SIG-M5 treated with dmso at 0.1 percent for 504 hours (cell line): ENCODE results near the gene HSPA12B.

Experiments
- DNase-seq: peaks from one replicate; lab custom pipeline; 2025; ENCODE audit not compliant: unreplicated experiment; lab: John Stamatoyannopoulos, UW

The HSPA12B gene

GRCh38 chr20:3745686-3746173 lies 13.2 kb downstream of the HSPA12B start:
- no peak for DNase-seq

DNA sequence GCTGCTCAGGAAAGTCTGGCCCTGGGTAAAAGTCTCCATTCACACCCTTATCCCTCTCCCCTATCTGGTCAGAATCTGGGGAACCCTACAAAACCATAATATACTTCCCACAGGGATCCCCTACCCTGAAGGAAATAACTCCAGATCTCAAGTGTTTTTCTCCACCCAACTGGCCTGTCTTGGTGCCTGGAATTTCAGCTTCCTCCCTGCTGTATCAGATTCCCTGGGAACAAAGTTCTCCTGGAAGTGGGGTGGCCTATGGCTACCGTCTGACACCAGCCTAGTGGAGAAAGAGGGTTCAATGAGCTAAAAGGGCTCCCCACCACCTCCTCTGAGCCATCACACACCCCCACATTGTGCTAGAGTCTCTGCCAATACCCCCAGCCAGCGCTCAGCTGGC lies 15.0 kb downstream of the HSPA12B start:
- no peak for DNase-seq

GRCh38 chr20:3748073-3748472 lies 15.6 kb downstream of the HSPA12B start:
- DNase-seq: no peak

DNA sequence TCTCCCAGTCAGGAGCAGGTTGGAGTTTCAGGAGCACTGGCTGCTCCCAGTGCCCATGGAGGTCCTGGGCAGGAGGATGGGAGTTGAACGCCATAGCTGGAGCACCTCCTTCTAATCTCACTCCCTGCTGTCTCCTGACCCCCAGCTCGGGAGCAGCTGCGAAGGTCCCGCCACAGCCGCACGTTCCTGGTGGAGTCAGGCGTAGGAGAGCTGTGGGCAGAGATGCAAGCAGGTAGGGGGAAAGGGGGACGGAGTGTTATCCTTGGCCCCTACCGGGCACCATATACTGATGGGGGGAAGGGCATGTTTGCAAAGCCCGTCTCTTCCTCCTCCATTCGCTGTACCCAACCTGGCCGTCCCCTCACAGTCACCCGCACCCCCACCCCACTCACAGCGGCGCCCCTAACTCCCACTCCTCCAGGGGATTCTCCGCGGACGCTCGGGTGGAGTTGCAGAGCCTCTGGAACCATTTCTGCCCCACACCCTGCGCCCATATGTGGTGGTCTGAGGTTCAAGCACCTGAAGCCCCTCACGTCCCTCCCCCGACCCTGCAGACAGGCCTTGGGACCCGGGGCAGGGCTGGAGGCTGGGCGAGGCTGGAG lies 16.7 kb downstream of the HSPA12B start:
- DNase-seq: no peak

DNA sequence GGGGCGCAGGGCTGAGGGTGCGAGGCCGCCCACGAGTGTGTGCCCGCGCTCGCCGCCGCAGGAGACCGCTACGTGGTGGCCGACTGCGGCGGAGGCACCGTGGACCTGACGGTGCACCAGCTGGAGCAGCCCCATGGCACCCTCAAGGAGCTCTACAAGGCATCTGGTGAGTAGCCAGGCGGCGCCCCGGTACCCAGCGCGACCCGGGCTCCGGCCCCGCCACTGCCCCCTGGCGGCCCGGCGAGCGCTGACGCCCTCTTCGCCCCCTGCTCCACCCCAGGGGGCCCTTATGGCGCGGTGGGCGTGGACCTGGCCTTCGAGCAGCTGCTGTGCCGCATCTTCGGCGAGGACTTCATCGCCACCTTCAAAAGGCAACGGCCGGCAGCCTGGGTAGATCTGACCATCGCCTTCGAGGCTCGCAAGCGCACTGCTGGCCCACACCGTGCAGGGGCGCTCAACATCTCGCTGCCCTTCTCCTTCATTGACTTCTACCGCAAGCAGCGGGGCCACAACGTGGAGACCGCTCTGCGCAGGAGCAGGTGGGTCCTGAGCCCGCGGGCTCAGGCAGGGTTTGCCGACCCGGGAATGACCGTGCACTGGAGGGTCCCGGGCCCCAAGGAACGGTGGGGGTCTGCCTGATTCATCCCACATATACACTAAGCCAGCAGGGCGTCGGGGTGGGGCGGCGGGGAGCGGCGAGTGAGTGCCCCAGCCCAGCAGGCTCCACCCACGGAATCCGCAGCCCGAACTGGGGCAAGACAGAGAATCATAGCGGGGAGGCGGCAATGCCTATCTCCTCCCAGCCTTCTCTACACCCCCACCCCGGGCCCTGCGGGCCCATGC lies 17.4 kb downstream of the HSPA12B start:
- no peak for DNase-seq

- DNase-seq: no peak
Measured at GRCh38 chr20:3751305-3751674, 18.8 kb downstream of the HSPA12B start.

DNA sequence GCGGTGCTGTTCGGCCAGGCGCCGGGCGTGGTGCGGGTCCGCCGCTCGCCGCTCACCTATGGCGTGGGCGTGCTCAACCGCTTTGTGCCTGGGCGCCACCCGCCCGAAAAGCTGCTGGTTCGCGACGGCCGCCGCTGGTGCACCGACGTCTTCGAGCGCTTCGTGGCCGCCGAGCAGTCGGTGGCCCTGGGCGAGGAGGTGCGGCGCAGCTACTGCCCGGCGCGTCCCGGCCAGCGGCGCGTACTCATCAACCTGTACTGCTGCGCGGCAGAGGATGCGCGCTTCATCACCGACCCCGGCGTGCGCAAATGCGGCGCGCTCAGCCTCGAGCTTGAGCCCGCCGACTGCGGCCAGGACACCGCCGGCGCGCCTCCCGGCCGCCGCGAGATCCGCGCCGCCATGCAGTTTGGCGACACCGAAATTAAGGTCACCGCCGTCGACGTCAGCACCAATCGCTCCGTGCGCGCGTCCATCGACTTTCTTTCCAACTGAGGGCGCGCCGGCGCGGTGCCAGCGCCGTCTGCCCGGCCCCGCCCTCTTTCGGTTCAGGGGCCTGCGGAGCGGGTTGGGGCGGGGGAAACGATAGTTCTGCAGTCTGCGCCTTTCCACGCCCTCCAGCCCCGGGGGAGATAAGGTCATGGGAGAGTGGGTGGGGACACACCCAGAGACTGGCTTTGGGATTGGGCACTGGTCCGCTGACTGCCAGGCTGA lies 19.3 kb downstream of the HSPA12B start:
- no peak for DNase-seq

DNA sequence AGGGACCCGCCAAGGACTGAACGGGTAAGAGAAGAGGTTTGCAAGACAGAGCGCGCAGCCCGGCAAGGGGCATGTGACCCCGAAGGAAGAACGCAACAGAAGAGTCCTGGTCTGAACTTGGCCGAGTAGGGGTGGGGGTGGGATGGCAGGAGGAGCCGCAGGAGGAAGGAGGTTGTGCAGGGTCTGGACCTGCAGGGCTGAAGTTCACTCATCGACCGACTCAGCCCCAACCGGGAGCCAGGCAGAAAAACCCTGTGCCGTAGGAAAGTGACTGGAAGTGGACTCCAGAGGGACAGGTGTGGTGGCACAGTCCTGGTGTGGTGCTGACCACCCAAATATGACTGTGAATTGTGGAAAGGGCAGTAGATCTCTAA lies 19.9 kb downstream of the HSPA12B start:
- DNase-seq: no peak

GRCh38 chr20:3753098-3753497 lies 20.6 kb downstream of the HSPA12B start:
- peak; percentile 69 for DNase-seq

DNA sequence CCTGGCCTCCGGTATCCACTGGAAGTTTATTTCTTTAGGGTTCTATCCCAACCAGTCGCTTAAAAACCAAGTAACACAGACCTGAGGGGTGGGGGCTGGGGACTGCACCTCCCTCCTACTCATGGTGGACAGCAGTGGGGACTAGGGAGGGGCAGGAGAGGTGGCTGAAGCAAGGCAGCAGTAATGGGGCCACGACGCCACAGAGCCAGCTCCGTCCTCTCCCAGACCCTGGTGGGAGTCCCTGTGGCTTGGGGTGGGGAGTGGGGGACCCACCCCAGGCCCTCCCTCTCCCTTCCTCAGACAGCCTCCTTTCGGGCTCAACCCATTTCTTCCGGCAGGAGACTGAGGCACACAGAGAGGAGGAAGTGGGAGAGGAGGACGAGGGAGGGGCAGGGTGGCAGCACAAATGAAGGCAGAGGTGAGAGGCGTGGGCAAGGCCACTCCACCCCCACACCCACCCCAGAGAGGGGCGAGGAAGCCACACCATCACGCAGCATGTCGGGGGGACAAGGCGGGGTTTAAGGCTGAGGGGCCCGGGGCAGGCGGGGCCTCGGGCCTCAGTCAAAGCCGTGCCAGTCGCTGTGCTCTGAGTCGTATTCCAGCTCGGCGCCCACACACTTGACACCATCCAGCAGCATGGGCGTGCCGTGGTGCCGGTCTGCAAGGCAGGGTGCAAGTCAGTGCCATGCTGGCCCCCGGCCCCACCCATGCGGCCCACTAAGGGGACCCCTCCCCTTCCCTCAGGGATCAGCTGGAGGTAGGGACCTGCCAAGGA lies 21.2 kb downstream of the HSPA12B start:
- no peak for DNase-seq

DNA sequence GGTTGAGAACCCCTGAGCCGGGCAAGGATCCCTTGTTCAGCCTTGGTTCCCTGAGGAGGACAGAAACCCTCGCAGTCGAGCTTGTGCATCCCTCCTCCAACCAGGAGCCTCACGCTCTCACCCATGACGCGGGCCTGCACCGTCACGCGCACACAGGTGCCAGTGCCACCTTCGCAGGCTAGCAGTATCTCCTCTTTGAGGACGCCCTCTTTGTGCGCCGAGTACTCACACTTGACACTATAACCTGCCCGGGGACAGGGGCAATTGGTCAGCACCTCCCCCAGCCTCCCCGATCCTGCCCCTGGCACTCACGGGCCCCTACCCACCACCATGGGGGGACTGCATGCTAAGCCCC lies 21.8 kb downstream of the HSPA12B start:
- no peak for DNase-seq

DNA sequence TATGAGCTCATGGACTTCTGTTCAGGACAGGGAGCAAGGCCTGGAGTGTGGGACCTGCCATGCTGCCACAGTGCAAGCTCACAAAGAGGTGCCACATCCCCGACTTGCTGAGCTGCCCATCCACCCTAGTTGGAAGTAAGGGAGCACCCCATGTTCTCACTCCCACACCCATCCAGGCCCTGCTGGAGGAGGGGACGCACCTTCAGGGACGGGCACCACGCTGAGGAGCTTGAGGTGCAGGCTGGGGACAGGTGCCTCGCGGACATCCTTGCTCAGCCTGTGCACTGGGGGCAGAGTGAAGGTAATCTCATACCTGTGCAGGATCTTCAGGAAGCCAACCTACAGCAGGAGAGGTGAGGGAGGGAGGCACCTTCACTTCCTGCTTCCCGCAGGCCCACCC lies 22.8 kb downstream of the HSPA12B start:
- no peak for DNase-seq

DNA sequence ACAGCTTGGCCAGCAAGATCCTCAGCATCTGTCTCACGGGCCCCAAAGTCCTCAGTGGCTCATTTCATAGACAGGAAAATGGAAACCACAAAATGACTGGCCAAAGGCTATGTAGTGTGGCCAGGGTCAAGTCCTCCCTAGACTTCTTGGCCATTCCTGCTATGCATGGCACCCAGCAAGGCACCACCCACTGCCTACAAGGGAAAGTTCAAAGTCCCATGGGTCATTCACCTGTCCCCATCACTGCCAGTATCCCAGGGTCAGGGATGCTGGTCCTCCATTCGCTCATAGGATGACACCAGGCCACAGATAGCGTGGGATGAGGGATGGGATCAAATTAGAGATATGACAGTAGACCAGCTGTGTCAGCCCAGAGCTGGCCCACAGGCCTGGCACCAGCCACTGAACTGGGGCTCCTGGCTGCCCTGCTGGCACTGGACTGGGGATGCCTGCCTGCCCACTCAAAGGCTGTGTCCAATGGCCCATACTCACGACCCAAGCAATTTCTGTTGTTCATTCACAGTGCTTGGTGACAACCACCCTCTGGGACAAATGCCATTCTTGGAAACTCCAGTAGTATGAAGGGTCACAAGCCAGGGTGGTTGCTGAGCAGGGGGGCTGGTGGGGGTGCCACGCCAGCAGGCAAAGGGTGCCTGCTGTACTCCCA lies 23.5 kb downstream of the HSPA12B start:
- no peak for DNase-seq

GRCh38 chr20:3757268-3757667 lies 24.8 kb downstream of the HSPA12B start:
- peak; percentile 78 for DNase-seq

DNA sequence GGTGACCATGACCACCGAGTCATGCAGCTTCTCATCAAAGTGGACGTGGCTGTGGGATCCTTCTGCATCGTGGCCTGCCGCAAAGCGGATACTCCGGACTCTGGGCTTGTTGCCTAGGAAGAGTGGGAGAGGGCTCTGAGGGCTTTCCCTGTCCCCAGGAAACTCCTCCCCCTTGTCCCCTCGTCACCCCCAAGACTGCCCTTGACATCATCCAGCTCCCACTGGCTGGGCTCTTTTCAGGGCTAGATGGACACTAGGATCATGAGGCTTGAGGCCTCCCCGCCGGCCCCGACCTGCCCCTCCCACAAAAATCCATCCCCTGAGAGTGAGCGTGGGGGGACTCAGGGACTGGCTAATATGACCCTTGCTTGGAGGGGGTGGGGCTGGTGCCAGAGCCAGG lies 26.1 kb downstream of the HSPA12B start:
- no peak for DNase-seq

GRCh38 chr20:3759316-3759823 lies 26.9 kb downstream of the HSPA12B start:
- no peak for DNase-seq

DNA sequence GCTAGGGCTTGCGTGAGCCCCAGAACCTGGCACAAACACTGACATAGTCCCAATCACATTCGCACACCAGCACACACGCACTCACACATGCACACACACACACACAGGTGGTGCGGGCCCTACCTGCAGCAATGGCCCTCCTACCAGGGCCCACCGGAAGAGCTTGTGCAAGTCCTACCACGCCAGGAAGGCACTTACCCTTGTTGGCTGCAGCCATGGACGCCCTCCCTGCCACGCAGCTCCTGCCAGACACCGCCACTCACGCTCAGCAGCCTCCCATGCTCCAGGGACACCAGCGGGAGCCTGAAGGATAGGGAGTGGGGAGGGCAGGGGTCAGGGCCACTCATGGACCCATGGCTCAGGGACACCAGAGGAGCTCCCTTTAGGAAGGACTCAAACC lies 27.4 kb downstream of the HSPA12B start:
- DNase-seq: no peak

GRCh38 chr20:3760655-3761348 lies 28.3 kb downstream of the HSPA12B start:
- DNase-seq: no peak

- DNase-seq: peak; percentile 63
Measured at GRCh38 chr20:3763671-3764601, 31.5 kb downstream of the HSPA12B start.
